DMS114 treated with DMSO at 0.1 percent for 48 hours (cell line): ENCODE data around the gene CCRL2.

Experiments used
- DNase-seq: peaks from one replicate; lab custom pipeline; 2025; ENCODE audit not compliant: unreplicated experiment; lab: John Stamatoyannopoulos, UW

The CCRL2 gene

DNA sequence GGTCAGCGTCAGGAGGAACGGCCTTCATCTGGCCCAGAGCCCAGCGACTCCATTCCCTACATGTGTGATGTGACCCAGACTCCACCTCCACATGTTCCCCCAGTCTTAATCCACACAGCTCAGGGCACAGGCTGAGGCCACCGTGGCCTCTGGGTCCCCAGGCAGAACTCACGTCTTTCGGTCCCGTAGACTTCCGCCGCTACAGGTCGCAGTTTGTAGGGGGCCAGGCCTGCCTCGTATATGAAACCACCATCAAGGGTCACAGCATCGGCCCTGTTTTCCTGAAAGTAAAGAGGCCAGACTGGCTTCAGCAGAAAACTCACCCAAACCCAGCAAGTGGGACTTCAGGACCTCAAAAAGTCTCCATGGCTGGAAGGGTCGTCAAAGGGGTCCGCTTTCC, 49.1 kb downstream of the CCRL2 start:
- no peak for DNase-seq
